Breast epithelium (tissue), 3 donors: Measurements from ENCODE around the gene SDC3.

Experiments
- CTCF ChIP-seq, 3 donors: fragments of 450-650 bp; IDR thresholded peaks; one replicate each; pipeline ENCODE4 v1.5.1; 2016 to 2017; ENCODE audit warnings: antibody characterized with exemption in 3 of 3, mild to moderate bottlenecking in 3 of 3, moderate library complexity in 3 of 3
- POLR2A ChIP-seq: fragments of 450-650 bp; IDR thresholded peaks from one replicate; pipeline ENCODE4 v1.6.1; 2016; ENCODE audit warnings: antibody characterized with exemption, mild to moderate bottlenecking, moderate library complexity
- POLR2AphosphoS5 ChIP-seq, 3 donors: sonication (generic); formaldehyde crosslinking; IDR thresholded peaks; one replicate each; pipeline ENCODE4 v1.6.1; 2017; ENCODE audit warnings: antibody characterized with exemption in 3 of 3

- TF ChIP-seq CTCF (IDR thresholded peaks at IDR 0.05) (no peak), POLR2AphosphoS5 (IDR thresholded peaks at IDR 0.05) (no peak), POLR2A (no peak)
Measured at GRCh38 chr1:30896905-30897304, 11.7 kb downstream of the SDC3 start.
